IPS DF 4.7 (cell line): ENCODE data around the gene KIF26B.

Experiments
- DNase-seq: peaks from one replicate; pipeline ENCODE4 v3.0.0-alpha.2; 2013; ENCODE audit warnings: low spot score; ENCODE audit errors: extremely low read depth

The KIF26B gene

DNA sequence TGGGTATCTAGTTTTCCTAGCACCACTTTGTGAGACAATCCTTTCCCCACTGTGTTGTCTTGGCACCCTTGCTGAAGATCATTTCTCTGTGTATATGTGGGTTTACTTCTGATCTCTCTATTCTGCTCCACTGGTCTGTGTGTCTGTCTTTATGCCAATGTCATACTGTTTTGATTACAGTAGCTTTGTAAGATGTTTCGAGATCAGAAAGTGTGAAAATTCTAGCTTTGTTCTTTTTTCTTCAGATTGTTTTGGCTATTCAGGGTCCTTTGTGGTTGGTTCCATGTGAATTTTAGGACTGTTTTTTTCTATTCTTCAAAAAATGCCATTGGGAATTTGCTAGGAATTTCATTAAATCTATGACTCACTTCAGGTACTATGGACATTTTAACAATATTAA is 116.2 kb downstream of the KIF26B start:
- DNase-seq, result no peak

DNA sequence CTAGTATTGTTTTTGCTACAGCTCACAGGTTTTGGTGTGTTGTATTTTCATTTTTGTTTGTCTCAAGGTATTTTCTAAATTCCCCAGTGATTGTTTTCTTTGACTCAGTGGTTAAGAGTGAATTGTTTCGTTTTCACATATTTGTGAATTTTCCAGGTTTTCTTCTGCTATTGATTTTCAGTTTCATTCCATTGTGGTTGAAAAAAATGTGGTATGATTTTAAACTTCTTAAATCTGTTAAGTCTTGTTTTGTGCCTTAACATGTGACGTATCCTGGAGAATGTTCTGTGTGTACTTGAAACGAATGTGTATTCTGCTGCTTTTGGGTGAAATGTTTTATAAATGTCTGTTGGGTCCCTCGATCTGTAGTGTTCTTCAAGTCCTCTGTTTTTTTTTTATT is 117.9 kb downstream of the KIF26B start:
- no peak for DNase-seq

DNA sequence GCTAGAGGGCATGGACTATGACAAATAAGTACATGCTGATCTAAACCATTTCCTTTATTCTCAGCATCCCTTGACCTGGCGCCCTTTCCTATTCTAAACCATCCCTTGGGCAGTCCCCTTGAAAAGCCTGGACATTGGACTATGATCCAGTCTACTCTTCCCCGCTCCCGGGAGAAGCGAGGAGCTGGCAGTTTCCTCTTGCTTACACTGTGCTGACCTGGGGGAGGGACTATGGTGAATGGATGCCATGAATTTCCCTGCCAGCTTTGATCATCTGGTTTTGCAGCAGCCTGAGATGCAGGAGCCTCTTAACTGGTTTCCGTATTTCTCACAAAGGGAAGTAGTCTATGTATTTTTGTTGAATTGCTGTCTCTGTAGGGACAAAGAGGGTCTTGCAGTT is 121.7 kb downstream of the KIF26B start:
- DNase-seq, result no peak

DNA sequence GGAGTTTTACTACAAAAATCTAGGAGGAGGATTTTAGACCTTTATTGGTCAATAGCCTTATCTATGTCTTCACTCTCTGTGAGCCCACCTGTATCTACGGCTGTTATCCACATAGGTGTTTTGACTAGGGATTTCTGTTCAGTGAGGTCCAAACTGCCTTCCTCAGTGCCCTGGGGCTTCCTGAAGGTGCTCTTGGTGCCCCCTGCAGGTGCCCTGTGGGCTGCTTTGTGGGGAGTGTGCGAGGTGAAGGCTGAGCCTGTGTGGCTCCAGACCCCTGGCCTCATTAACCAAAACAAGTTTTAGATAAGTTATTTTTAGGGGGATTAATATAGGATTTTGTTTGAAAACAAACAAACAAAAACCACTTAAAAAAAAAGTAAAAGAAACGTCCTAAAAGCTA is 122.5 kb downstream of the KIF26B start:
- DNase-seq, result no peak

DNA sequence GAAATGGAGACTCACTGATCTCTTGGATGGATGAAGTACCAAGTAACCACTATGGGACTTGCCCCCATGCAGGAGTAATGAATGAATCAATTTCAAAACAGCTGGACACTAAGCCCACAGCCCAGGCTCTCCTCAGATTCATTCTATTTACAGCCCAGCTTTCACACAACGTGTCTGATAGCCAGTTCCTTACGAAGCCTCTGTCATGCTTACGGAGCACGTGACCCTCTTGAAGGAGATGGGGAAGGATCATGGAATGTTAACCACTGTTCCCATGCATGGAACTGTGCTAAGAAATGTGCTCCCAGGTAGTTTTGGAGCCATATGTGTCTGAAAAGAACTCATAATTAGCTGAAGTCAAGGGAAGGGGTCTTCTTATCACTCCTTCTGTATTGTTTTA is 124.1 kb downstream of the KIF26B start:
- no peak for DNase-seq

DNA sequence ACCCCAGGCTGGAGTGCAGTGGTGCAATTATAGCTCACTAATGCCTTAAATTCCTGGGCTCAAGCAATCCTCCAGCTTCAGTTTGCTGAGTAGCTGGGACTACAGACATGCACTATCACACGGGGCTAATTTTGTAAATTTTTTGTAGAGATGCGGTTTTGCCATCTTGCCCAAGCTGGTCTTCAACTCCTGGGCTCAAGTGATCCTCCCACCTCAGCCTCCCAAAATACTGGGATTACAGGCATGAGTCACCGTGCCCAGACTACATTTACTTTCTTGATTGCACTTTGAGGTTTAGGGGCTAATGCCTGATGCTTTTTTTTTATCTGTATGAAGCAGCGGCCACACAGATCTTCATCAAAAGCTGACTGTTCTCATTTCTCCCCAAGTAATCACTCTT is 124.6 kb downstream of the KIF26B start:
- DNase-seq, result no peak

DNA sequence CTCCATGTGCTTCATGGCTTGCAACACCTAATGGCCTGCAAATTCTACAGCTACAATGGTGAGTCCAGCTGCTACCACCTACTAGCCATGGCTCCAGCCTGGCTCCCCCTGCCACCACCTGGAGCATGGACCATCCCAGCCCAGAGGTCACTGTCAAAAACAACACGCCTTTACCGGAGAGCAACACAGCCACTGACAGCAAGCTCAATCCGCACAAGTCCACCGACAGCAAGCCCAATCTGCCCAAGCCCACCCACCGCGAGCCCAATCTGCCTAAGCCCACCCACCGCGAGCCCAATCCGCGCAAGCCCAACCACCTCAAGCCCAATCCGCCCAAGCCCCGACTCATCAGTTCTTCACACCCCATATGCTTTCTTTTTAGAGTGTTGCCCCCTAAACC is 128.2 kb downstream of the KIF26B start:
- no peak for DNase-seq

DNA sequence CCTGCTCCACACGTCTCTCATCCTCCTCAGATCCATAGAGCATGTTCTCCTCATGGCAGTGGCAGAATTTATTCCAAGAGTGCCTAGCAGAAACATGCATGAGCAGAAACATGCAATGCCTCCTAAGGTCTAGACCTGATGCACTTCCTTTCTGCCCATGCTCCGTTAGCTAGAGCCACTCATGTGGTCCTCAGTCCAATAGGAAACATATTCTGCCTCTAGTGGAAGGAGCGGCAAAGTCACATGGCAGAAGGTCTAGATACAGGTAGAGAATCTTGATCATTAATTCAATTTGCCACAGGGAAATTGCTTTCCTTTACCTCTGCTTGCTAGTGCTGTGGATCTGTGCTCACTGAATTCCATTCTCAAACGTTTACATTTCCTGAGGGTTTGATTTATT is 130.4 kb downstream of the KIF26B start:
- no peak for DNase-seq

DNA sequence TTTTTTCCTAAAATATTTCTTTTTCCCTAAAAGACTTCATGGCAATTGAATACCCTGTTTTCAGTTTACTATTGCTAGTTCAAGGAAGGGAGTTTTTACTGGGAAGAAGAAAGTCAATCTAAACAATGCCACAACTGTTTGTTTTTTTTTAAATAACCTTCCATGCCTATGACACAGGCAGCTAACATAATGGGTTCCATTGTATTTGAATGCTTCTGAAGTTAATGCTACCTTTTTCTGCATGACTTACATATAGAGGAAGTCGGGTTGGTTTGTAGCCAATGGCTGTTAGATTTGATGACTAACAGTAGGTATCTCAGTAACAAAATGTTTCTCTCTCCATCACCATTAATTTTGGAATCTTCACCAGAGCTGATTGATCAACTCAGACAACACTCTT is 134.0 kb downstream of the KIF26B start:
- no peak for DNase-seq

DNA sequence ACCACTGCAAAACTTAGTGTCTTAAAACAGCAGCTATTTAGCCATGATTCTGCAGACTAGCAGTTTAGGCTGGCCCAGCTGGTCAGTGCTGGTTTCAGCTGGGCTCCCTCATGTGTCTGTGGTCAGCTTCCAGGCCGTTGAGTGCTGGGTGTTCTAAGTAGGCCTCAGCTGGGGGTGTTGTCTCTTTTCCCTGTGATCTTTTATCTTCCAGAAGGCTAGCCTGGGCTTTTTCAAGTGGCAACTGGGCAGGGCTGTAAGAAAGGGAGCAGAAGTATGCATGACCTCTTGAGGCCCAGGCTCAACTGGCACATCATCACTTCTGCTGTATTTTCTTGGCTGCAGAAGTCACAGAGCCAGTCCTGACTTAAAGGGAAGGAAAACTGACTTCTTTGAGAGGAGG is 136.1 kb downstream of the KIF26B start:
- DNase-seq, result no peak

DNA sequence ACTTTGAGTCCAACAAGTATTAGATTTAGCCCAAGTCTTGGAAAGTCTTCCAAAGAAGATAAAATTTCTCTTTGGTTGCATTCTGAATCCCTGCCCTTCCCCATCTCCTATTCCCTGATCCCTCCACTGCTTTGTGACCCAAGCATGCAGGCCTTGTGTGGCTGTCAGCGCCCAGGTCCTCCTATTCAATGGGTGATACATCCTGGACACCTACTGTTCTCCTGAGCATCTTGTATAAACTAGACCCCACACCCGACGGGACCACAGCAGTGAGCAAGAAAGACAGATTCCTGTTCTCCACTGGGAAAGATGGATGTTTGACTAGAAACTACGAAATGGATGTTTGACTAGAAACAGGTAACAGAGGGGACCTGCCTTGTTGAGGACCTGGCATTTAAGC is 136.6 kb downstream of the KIF26B start:
- no peak for DNase-seq

DNA sequence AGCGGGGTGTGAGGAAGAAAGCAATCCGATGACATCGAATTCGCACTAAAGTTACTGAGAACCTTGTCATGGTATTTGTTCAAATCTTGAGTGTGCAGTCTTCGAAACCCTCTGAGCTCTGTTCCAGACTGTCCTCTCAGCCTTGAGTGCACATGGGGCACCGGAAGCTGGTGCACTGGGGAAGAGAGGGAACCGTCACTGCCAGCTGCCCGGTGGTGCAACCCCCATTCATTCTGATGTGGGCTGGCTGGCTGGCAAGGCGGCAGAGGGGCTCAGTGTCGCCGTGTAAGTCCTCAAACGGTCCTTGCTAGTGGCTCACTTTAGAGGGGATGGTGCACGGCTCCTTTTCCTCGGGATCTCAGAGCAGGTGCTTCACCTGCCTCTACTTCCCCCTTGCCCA is 137.4 kb downstream of the KIF26B start:
- DNase-seq, result no peak

DNA sequence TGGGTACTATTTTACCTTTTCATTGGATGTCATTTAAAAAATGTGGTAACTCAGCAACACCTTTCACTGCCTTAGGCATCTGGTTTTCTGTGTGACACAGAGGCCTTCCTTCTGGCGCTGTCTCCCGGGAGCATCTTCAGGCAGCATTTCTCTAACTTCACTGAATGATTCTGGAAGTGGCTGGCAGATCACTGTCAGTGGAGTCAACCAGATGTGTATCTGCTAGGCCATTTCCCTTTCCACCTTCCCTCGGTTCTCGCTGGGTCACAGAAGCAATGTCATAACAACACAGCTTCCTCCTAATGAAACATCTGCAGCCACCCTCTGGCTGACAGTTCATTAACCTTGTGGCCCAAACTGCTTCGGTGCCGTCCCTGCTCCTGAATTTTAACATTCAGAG is 137.8 kb downstream of the KIF26B start:
- DNase-seq, result no peak

DNA sequence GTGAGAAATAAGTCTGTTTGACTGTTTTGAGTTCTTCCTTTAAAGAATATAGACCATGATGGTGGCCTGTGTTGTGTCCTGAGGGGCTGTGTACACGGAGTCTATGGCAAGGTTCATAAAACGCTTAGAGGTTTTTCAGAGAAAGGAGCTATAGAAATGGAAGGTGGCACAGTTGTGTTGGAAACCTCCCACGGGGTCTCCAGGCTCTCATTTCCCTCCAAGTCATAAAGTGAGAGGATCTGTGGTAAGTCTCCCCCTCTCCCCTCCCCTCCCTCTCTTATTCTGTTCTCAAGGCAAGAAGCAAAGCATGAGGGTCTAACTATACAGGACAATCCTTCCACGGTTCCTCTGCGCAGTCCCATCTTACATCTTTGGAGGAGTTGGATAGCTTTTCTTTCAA is 139.2 kb downstream of the KIF26B start:
- no peak for DNase-seq

DNA sequence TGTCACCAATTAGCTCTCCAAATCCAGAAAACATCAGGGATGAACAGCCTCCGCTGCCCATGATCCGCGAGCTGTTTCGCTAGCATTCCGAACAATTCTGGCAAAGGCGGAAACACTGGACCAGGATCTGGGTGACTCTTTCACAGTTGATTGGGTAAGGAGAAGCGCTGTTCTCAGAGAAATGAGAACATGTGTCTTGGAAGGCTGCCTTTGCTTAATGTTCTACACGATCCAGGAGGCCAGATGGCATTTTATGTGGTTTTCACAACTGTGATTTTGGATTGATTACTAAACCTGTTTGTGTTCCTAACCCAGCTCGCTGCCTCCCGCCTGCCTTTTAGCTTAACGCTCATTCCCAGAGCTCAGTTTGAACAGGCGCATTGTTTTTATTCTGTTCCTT is 144.0 kb downstream of the KIF26B start:
- DNase-seq, result no peak

DNA sequence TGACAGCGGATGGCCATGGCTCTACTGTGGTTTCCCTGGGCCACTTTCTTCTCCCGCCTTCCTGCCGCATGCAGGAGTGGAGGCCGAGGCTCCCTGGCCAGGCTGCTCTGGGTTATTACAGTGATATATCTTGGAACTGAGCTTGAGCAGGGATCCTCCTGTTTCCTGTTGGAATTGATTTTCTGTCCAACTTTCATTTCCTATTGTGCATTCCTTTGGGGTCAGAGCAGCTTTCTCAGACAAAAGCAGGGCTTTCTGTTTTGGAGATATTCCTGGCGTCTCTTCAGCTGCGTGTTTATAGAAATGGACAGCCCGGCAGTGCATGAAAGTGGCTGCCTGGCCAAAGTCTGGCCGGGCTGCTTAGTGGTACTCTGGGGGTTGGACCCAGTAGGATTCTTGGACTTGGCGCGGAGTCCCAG is 146.4 kb downstream of the KIF26B start:
- no peak for DNase-seq

DNA sequence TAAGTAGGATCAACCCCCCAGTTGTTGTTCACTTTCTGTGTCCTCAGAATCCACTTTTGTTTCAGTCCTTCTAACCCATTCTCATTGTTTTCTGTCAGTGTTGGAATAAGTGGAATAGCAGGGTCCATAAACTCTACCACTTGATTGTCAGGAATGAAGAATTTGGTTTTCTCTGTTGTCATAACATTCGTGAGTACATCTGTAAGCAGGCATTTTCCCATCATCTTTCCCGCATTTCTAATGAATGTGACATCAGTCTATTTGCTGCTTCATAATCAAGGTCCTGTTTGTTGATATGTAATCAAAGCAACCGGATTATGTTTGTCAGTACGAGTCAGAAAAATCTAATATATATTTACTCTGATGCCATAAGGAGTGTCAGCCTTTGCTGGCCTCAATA is 147.1 kb downstream of the KIF26B start:
- DNase-seq, result no peak

DNA sequence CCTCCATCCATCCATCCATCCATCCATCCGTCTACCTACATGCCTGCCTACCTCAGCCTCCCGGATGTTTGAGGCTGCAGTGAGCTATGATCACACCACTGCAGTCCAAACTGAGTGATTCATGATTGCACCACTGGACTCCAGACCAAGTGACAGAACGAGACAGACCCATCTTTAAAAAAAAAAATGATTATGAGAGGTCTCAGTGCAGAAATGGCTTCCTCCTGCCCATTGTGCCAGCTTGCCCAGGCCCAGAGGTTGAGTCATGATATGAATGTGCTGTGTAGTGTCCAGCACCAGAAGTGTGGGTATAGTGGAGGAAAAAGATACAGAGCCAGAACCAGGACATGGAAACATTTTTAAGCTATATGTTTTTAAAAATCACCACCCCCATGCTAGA is 149.9 kb downstream of the KIF26B start:
- DNase-seq, result no peak

DNA sequence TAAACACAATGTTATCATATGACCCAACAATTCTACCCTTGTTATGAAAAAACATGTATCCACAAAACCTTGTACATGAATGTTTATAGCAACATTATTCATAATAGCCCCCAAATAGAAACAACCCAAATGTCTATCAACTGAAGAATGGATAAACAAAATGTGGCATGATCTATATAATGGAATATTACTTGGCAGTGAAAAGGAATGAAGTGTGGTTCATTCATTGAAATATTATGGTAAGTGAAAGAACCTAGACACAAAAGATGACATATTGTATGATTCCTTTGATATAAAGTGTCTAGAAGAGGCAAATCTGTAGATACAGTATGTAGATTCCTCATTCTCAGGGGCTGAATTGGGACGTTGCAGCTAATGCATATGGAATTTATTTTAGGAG is 151.2 kb downstream of the KIF26B start:
- DNase-seq, result no peak

DNA sequence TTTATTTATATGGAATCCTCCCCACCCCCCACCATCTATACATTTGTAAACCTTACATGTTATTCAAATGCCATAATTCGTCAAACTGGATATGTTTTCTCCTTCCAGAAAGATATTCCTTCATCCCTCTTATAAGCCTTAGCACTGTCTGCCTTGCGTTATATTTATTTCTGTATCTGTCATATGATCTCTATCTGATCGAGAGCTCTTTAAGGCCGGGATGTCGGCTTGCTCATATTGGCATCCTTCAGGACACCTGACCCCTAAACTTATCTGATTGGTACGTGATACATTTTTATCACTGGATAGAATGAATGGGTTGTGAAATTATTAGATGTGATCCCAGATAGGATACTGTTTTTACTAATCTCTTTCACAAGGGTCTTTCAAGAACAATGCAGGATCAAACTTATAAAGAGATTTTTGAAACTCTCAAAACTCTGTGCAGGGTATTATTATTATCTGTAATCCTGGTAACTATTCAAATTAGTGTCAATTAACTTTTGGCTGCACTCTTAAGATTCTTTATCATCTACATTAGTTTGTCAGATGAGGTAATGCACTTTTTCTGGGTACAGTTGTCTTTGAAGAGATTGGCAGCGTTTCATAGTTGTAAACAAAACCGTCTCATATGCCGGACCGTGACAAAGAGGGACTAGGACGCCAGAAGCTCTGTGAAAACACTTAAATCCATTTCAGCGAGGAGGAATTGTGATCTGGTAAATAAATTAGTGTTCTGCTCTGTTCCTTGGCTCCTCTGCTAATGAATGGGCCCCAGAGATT is 152.0 kb downstream of the KIF26B start:
- no peak for DNase-seq

DNA sequence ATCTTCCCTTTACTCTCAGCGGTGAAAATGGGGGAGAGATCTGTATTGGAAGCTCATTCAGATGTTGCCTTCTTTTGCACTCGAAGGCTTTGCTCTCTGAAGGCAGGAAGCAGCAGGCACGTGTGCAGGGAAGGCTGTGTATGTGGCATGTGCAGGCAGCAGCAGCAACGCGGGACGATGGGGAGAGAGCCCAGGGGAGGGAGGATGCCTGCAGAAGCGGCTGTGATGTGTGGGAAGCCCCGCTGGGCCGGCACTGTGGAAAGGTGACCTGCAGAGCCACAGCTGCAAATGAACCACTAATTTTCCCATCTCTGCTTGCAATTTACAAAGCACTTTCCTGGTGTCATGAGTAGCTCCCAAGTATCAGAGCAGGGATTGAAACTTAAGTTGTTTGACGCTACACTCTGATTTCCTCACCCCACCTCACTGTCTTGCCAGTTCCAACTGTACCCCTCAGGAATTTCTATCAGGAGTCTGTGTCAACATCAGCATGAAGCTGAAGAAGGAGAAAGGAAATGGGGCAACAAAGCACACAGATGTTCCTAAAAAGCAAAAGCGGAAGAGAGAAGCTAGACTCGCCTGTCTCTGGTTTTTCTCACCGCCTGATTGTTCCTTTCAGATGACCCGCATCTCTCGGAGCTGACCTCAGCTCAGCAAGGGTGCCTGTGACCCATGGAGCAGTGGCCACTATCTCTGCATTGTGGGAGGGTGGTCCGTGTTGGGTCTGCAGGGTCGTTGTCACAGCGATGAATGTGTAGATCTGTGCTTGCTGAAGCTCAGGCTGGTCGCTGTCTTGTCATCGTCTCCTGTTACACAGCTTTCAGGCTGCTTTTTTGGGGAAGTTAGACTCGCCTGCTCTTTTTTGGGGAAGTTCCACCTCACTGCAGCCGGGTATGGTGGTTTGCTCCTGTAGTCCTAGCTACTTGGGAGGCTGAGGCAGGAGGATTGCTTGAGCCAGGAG is 156.1 kb downstream of the KIF26B start:
- no peak for DNase-seq

DNA sequence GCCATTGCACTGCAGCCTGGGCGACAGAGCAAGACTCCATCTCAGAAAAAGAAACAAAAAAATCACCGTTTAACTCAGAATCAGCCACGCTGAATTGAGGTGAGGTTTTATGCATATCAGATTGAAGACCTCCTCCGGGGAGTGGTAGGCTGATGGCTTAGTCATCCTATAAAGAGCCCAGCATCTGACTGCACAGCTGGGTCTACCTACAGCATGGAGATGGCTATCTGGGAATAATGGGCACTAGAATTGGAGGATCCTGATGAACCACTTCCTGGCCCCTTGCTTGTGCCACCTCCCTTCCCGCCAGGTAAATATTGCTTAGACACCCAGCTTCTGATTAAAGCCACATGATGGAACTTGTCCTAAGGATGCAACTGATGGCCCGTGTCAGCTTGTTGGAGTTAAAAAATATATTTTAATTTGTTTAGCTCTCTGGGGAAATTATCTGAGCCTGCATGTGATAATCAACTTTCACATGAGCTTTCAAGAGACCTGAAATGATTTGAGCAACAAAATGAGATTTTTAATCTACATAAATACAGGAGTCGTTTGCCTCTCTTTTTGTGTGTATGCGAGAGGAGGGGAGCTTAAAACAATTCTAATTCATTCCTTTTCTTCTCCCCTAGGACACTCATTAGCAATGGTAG is 157.2 kb downstream of the KIF26B start:
- DNase-seq, result no peak
